WTC11 (cell line): ENCODE measurements around the gene CCDC3. TPM values are rescaled to one million over a fixed set of nuclear protein-coding genes. Genes with fewer than 3 reads are reported as not detected.
"Not testable (repeated sequence)": the region's sequence is repeated elsewhere in the genome, so short reads cannot be mapped to it uniquely, and the experiment has no call there.

Source experiments
- ATAC-seq: fragments of 200-7000 bp; cut with Tn5 transposase; 2 replicates; pipeline ENCODE4 v1.10.0; 2021; ENCODE audit warnings: mild to moderate bottlenecking, moderate library complexity
- CTCF ChIA-PET: fragments of 300-600 bp; sonication (Branson Sonifier 250); formaldehyde crosslinking; loops from one replicate; lab custom pipeline; 2021; ENCODE audit warnings: antibody characterized with exemption; lab: Charles Lee
- POLR2A ChIA-PET: fragments of 350-600 bp; sonication (Branson Sonifier 250); formaldehyde crosslinking; loops from one replicate; lab custom pipeline; 2021; ENCODE audit warnings: antibody characterized with exemption; lab: Charles Lee
- DNase-seq: peaks from one replicate; pipeline ENCODE4 v3.0.0; 2021; ENCODE audit warnings: low spot score
- H3K27ac Mint-ChIP-seq: 2 replicates; pipeline ENCODE4 v1.8.0; 2021; ENCODE audit warnings: mixed read lengths
- H3K27me3 Mint-ChIP-seq: 2 replicates; pipeline ENCODE4 v1.8.0; 2021; ENCODE audit warnings: low read depth, mild to moderate bottlenecking, moderate library complexity, mixed read lengths
- H3K36me3 Mint-ChIP-seq: 2 replicates; pipeline ENCODE4 v1.8.0; 2021; ENCODE audit warnings: mixed read lengths
- H3K4me1 Mint-ChIP-seq: 2 replicates; pipeline ENCODE4 v1.8.0; 2022; ENCODE audit warnings: mixed read lengths
- H3K4me3 Mint-ChIP-seq: 2 replicates; pipeline ENCODE4 v1.8.0; 2021; ENCODE audit warnings: mild to moderate bottlenecking, moderate library complexity, mixed read lengths
- H3K9me3 Mint-ChIP-seq: 2 replicates; pipeline ENCODE4 v1.8.0; 2021; ENCODE audit warnings: mixed read lengths
- CBFB ChIP-seq: sonication (generic); formaldehyde crosslinking; IDR thresholded peaks from 2 replicates; pipeline ENCODE4 v1.8.1; 2022; ENCODE audit warnings: mild to moderate bottlenecking, low read depth, missing genetic modification reagents
- CDX4 ChIP-seq: fragments of 250-450 bp; sonication (Bioruptor Pico); IDR thresholded peaks from 2 replicates; pipeline ENCODE4 v1.9.0; 2021; ENCODE audit warnings: moderate library complexity, mild to moderate bottlenecking, inconsistent platforms, borderline replicate concordance
- CREB1 ChIP-seq: sonication (generic); formaldehyde crosslinking; IDR thresholded peaks from 2 replicates; pipeline ENCODE4 v1.8.0; 2023; ENCODE audit warnings: mild to moderate bottlenecking, missing genetic modification reagents
- E2F5 ChIP-seq: sonication (generic); formaldehyde crosslinking; IDR thresholded peaks from 2 replicates; pipeline ENCODE4 v1.8.1; 2022; ENCODE audit warnings: mild to moderate bottlenecking, moderate library complexity, missing genetic modification reagents
- ETV6 ChIP-seq: sonication (generic); formaldehyde crosslinking; IDR thresholded peaks from 2 replicates; pipeline ENCODE4 v1.8.1; 2022; ENCODE audit warnings: mild to moderate bottlenecking, missing genetic modification reagents
- FOXP1 ChIP-seq: sonication (generic); formaldehyde crosslinking; IDR thresholded peaks from 2 replicates; pipeline ENCODE4 v1.8.0; 2022; ENCODE audit warnings: missing genetic modification reagents, mild to moderate bottlenecking, moderate library complexity, borderline replicate concordance
- MAX ChIP-seq: sonication (generic); formaldehyde crosslinking; IDR thresholded peaks from 2 replicates; pipeline ENCODE4 v1.8.0; 2022; ENCODE audit warnings: mild to moderate bottlenecking, missing genetic modification reagents
- MLX ChIP-seq: sonication (generic); formaldehyde crosslinking; IDR thresholded peaks from 2 replicates; pipeline ENCODE4 v1.8.1; 2023; ENCODE audit warnings: mild to moderate bottlenecking, missing genetic modification reagents, moderate library complexity
- MYBL2 ChIP-seq: sonication (generic); formaldehyde crosslinking; IDR thresholded peaks from 2 replicates; pipeline ENCODE4 v1.8.1; 2023; ENCODE audit warnings: mild to moderate bottlenecking, moderate library complexity, missing genetic modification reagents
- NFATC4 ChIP-seq: fragments of 250-450 bp; sonication (Bioruptor Pico); IDR thresholded peaks from 2 replicates; pipeline ENCODE4 v1.9.0; 2021; ENCODE audit warnings: mild to moderate bottlenecking
- NFE2L1 ChIP-seq: sonication (generic); formaldehyde crosslinking; IDR thresholded peaks from 2 replicates; pipeline ENCODE4 v1.8.1; 2023; ENCODE audit warnings: missing genetic modification reagents
- NR1H2 ChIP-seq: sonication (generic); formaldehyde crosslinking; IDR thresholded peaks from 2 replicates; pipeline ENCODE4 v1.9.0; 2021; ENCODE audit warnings: mild to moderate bottlenecking, moderate library complexity, missing genetic modification reagents
- OVOL2 ChIP-seq: fragments of 250-450 bp; sonication (Bioruptor Pico); IDR thresholded peaks from 2 replicates; pipeline ENCODE4 v1.9.0; 2021; ENCODE audit warnings: mild to moderate bottlenecking, borderline replicate concordance
- PREB ChIP-seq: sonication (generic); formaldehyde crosslinking; IDR thresholded peaks from 2 replicates; pipeline ENCODE4 v1.8.1; 2022; ENCODE audit warnings: mild to moderate bottlenecking, missing genetic modification reagents, moderate library complexity, borderline replicate concordance
- SOX15 ChIP-seq: fragments of 250-450 bp; sonication (Bioruptor Pico); IDR thresholded peaks from 2 replicates; pipeline ENCODE4 v1.9.0; 2021; ENCODE audit warnings: mild to moderate bottlenecking
- SP1 ChIP-seq: sonication (generic); formaldehyde crosslinking; conservative IDR thresholded peaks from 2 replicates; pipeline ENCODE4 v1.8.1; 2022; ENCODE audit warnings: missing genetic modification reagents
- STAT6 ChIP-seq: sonication (generic); formaldehyde crosslinking; conservative IDR thresholded peaks from 2 replicates; pipeline ENCODE4 v1.8.1; 2023; ENCODE audit warnings: mild to moderate bottlenecking, low read depth, missing genetic modification reagents, moderate library complexity
- TCF7 ChIP-seq: sonication (generic); formaldehyde crosslinking; IDR thresholded peaks from 2 replicates; pipeline ENCODE4 v1.8.0; 2022; ENCODE audit warnings: mild to moderate bottlenecking, low read depth, missing genetic modification reagents, moderate library complexity
- USF2 ChIP-seq: sonication (generic); formaldehyde crosslinking; IDR thresholded peaks from 2 replicates; pipeline ENCODE4 v1.8.1; 2023; ENCODE audit warnings: mild to moderate bottlenecking, missing genetic modification reagents, moderate library complexity
- ZBTB43 ChIP-seq: sonication (generic); formaldehyde crosslinking; IDR thresholded peaks from 2 replicates; pipeline ENCODE4 v1.8.1; 2023; ENCODE audit warnings: mild to moderate bottlenecking, missing genetic modification reagents
- ZNF396 ChIP-seq: fragments of 250-450 bp; sonication (Bioruptor Pico); IDR thresholded peaks from 2 replicates; pipeline ENCODE4 v1.8.0; 2021; ENCODE audit warnings: mild to moderate bottlenecking, moderate library complexity, borderline replicate concordance
- ZNF671 ChIP-seq: fragments of 250-450 bp; sonication (Bioruptor Pico); IDR thresholded peaks from 2 replicates; pipeline ENCODE4 v1.8.0; 2021; ENCODE audit warnings: mild to moderate bottlenecking
- total RNA-seq: library from RNA; stranded (reverse); gene quantifications from 3 replicates; pipeline ENCODE4 v1.2.3, GENCODE V29; 2021

The CCDC3 gene
- total RNA-seq, 1 experiment from 2014 or later = 3.5 TPM

GRCh38 chr10:12869427-12869826 lies 132.1 kb downstream of the CCDC3 start (continued):
- TF ChIP-seq E2F5 (CRISPR knock-in tag) = no peak

- Mint-ChIP-seq H3K4me1 (no peaks in the 10 kb centered on the region), H3K27ac (no peak overlapping the region)
- no peak for ATAC-seq
- no peak for TF ChIP-seq MLX (CRISPR knock-in tag)
- TF ChIP-seq CREB1 (CRISPR knock-in tag) = no peak
- TF ChIP-seq PREB (CRISPR knock-in tag) = no peak
- no peak for TF ChIP-seq MYBL2
- no peak for TF ChIP-seq OVOL2 (CRISPR knock-in tag)
- TF ChIP-seq SOX15 = no peak
- TF ChIP-seq CDX4 (CRISPR knock-in tag) = no peak
- TF ChIP-seq USF2 (CRISPR knock-in tag) = no peak
- no peak for TF ChIP-seq CBFB (CRISPR knock-in tag)
- no peak for TF ChIP-seq FOXP1 (CRISPR knock-in tag)
- no peak for TF ChIP-seq MAX (CRISPR knock-in tag)
- TF ChIP-seq NFE2L1 (CRISPR knock-in tag) = no peak
- TF ChIP-seq NR1H2 (CRISPR knock-in tag) = no peak
- no peak for TF ChIP-seq ZNF671 (CRISPR knock-in tag)
- TF ChIP-seq, all 79 proteins: peak for 0
- Mint-ChIP-seq H3K4me3 (no peak overlapping the region), H3K36me3 (no peaks in the 10 kb centered on the region), H3K27me3 (peaks cover 3% of the 10 kb centered on the region; the same call in 1 of the 2 replicates), H3K9me3 (no peaks in the 10 kb centered on the region)
- POLR2A ChIA-PET = no interaction called here
- no peak for DNase-seq
- CTCF ChIA-PET = no interaction called here
Observed at GRCh38 chr10:12868229-12868628, 133.3 kb downstream of the CCDC3 start.

- DNase-seq, H3K9me3 Mint-ChIP-seq, H3K36me3 Mint-ChIP-seq, H3K27ac Mint-ChIP-seq, ATAC-seq, H3K4me3 Mint-ChIP-seq, CTCF ChIA-PET, POLR2A ChIA-PET, H3K27me3 Mint-ChIP-seq, H3K4me1 Mint-ChIP-seq: not testable (repeated sequence)
Observed at GRCh38 chr10:12865515-12865914, 136.0 kb downstream of the CCDC3 start.

- Mint-ChIP-seq H3K4me1 (no peaks in the 10 kb centered on the region), H3K27ac (no peak overlapping the region), H3K36me3 (no peaks in the 10 kb centered on the region), H3K4me3 (no peak overlapping the region), H3K9me3 (0 out of 2 replicates have a peak, but pooled peaks cover 3% of the 10 kb centered on the region), H3K27me3 (no peaks in the 10 kb centered on the region; the same call in 1 of the 2 replicates)
- DNase-seq (no peak), ATAC-seq (no peak)
- ChIA-PET POLR2A (no interaction called here), CTCF (no interaction called here)
- TF ChIP-seq ZBTB43 (CRISPR knock-in tag) (no peak), SP1 (no peak), FOXP1 (CRISPR knock-in tag) (no peak), ETV6 (CRISPR knock-in tag) (no peak), CBFB (CRISPR knock-in tag) (no peak), NFATC4 (no peak), E2F5 (CRISPR knock-in tag) (no peak), STAT6 (CRISPR knock-in tag) (no peak), ZNF396 (CRISPR knock-in tag) (no peak), TCF7 (CRISPR knock-in tag) (no peak)
Observed at GRCh38 chr10:12862459-12862858, 139.1 kb downstream of the CCDC3 start.
